Activated T-cell treated with anti-CD3 and anti-CD28 coated beads, Interleukin-2, amount 50 U/mL, for 4 hours (primary cell): ENCODE results near the gene CCNYL1. TPM values are rescaled to one million over a fixed set of nuclear protein-coding genes. Genes with fewer than 3 reads are reported as not detected.
"Not testable (repeated sequence)": the region's sequence is repeated elsewhere in the genome, so short reads cannot be mapped to it uniquely, and the experiment has no call there.

Source experiments
- ATAC-seq, 2 donors: fragments of 200-7000 bp; cut with Tn5 transposase; one replicate each; pipeline ENCODE4 v1.10.0; 2021
- DNase-seq: peaks from one replicate; pipeline ENCODE4 v3.0.0-alpha.2; 2020
- H3K27me3 Mint-ChIP-seq: one replicate; pipeline ENCODE4 v1.8.0; 2021; ENCODE audit warnings: low read depth, mixed read lengths
- H3K36me3 Mint-ChIP-seq: one replicate; pipeline ENCODE4 v1.8.0; 2022; ENCODE audit warnings: mixed read lengths; ENCODE audit not compliant: insufficient read depth
- H3K4me1 Mint-ChIP-seq: one replicate; pipeline ENCODE4 v1.8.0; 2021; ENCODE audit warnings: low read depth, mixed read lengths
- H3K4me3 Mint-ChIP-seq: one replicate; pipeline ENCODE4 v1.8.0; 2021; ENCODE audit warnings: mild to moderate bottlenecking, moderate library complexity, mixed read lengths
- H3K9me3 Mint-ChIP-seq: one replicate; pipeline ENCODE4 v1.8.0; 2021; ENCODE audit warnings: mixed read lengths
- total RNA-seq, 3 donors: library from RNA; stranded (reverse); gene quantifications; one replicate each; pipeline ENCODE4 v1.2.1, GENCODE V29; 2021

Gene CCNYL1
- total RNA-seq, 3 donors from 2014 or later, result 6.3 to 10.3 (median 6.7) TPM

DNA sequence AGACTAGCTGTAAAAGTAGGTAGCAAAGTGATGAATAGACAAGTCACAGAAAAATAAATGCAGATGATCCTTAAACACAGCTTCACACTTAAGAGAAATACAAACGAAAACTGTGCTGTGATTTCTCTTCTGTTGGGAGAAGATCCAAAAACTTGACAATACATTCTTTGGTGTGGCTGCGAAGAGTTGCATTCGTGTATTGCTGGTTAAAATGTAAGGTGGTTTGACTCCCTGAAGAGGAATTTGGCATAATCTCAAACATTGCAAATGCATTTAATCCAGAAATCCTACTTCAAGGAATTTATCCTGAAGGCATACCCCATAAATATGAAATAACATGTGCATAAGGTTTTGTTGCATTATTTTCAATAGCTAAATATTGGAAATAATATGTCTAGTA, 7.1 kb downstream of the CCNYL1 start:
- Mint-ChIP-seq H3K36me3 (peaks cover 14% of the 10 kb centered on the region), H3K27me3 (no peaks in the 10 kb centered on the region), H3K9me3 (no peaks in the 10 kb centered on the region), H3K4me3 (no peak overlapping the region), H3K4me1 (peaks cover 30% of the 10 kb centered on the region)
- ATAC-seq (no peak), DNase-seq (no peak)

DNA sequence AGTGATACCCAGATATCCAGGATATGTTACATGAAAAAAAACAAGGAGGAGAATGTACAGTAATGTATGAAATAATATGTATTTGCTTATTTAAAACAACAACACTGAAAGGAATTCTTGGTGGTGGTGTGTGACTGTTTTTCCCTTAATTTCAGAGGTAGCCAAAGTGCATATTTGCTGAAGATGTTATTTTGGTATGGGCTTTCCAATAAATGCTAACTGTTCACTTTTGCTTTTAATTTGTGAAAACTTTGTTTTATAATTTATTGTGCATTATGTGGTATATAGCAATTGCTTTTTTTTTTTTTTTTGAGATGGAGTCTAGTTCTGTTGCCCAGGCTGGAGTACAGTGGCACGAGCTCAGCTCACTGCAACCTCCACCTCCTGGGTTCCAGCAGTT, 7.6 kb downstream of the CCNYL1 start:
- DNase-seq, result no peak
- Mint-ChIP-seq H3K4me3 (no peak overlapping the region), H3K36me3 (peaks cover 14% of the 10 kb centered on the region), H3K27me3 (no peaks in the 10 kb centered on the region), H3K9me3 (no peaks in the 10 kb centered on the region), H3K4me1 (peaks cover 30% of the 10 kb centered on the region)
- ATAC-seq, result no peak

DNA sequence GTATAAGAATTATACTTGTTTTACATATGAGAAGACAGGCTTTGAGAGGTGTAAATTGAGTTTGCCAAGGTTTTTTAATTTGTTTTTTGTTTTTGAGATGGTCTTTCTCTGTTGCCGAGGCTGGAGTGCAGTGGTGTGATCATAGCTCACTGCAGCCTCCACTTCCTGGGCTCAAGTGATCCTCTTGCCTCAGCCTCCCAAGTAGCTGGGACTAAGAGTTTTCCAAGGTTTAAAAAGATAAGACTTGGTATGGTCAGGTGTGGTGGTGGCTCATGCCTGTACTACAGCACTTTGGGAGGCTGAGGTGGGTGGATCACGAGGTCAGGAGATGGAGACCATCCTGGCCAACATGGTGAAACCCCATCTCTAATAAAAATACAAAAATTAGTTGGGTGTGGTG, 8.2 kb downstream of the CCNYL1 start:
- H3K9me3 Mint-ChIP-seq, DNase-seq, ATAC-seq, H3K27me3 Mint-ChIP-seq, H3K4me3 Mint-ChIP-seq: not testable (repeated sequence)
- peaks cover 10% of the 10 kb centered on the region for H3K36me3 Mint-ChIP-seq
- H3K4me1 Mint-ChIP-seq, result peaks cover 30% of the 10 kb centered on the region

DNA sequence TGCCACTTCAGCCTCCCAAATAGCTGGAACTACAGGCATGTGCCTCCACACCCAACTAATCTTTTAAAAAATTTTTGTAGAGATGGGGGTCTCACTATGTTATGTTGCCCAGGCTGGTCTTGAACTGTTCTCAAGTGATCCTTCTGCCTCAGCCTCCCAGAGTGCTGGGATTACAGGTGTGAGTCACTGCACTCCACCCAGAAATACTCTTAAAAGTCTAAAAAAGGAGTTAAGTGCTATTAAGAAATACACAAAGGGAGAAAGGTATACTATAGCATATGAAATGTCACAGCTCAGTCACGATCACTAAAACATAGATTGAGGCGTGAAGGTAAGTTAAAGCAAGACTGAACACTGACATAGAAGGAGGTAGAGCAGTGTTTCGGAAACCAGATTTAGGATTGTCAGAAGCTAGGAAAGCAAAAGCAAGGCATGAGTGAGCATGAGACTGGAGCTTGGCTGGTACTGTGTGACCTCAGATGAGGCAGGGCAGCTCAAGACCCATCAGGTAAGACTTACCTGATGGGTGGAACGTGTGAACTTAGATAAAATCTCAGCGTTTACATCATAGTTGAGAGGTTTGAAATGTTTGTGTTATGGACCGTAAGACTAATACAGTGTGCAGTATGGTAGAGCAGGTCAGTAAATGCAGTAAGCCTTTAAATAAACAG, 9.2 kb downstream of the CCNYL1 start:
- no peaks in the 10 kb centered on the region for H3K9me3 Mint-ChIP-seq
- no peak for DNase-seq

DNA sequence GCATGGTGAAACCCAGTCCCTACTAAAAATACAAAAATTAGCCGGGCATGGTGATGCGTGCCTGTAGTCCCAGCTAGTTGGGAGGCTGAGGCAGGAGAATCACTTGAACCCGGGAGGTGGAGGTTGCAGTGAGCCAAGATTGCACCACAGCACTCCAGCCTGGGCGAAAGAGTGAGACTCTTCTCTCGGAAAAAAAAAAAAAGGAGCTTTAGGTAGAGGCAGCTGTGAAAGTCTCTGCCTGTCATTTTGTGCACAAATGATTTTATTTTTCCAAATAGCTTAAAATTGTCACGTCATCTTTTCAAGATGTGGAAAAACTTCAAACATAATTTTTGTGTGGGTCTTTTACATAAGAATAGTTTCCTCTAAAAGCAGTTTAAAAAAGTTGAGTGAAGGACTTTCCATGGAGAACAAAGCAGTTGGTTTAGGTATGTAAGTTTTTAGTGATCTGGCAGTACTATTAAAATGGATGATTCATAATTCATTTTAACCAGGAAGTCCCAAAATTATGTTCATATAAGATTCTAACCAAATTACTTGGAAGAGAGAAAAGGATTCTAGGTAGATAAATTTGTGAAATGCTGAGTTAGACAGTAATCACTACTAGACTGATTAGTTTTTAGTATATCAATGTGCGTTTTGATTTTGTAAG, 11.5 kb downstream of the CCNYL1 start:
- ATAC-seq (no peak), DNase-seq (no peak)
- Mint-ChIP-seq H3K36me3 (no peaks in the 10 kb centered on the region), H3K9me3 (no peaks in the 10 kb centered on the region), H3K27me3 (no peaks in the 10 kb centered on the region), H3K4me3 (no peak overlapping the region), H3K4me1 (peaks cover 53% of the 10 kb centered on the region)

More for the DNA sequence above, 9.2 kb downstream of the CCNYL1 start:
- Mint-ChIP-seq H3K36me3 (peaks cover 8% of the 10 kb centered on the region), H3K27me3 (no peaks in the 10 kb centered on the region), H3K4me3 (no peak overlapping the region), H3K4me1 (peaks cover 34% of the 10 kb centered on the region)
- ATAC-seq, result no peak

DNA sequence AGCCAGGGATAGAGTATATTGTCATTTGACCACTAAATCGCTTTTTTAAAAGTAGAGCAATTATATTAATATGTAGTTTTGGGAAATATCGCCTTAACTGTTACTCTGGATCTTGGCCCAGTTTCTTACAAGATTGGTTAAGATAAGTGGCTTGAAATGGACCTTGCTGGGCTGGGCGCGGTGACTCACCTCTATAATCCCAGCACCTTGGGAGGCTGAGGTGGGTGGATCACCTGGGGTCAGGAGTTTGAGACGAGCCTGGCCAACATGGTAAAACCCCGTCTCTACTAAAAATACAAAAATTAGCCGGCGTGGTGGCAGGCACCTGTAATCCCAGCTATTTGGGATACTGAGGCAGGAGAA, 12.0 kb downstream of the CCNYL1 start:
- H3K27me3 Mint-ChIP-seq, H3K36me3 Mint-ChIP-seq, H3K4me3 Mint-ChIP-seq, DNase-seq, H3K9me3 Mint-ChIP-seq, ATAC-seq: not testable (repeated sequence)
- peaks cover 53% of the 10 kb centered on the region for H3K4me1 Mint-ChIP-seq

DNA sequence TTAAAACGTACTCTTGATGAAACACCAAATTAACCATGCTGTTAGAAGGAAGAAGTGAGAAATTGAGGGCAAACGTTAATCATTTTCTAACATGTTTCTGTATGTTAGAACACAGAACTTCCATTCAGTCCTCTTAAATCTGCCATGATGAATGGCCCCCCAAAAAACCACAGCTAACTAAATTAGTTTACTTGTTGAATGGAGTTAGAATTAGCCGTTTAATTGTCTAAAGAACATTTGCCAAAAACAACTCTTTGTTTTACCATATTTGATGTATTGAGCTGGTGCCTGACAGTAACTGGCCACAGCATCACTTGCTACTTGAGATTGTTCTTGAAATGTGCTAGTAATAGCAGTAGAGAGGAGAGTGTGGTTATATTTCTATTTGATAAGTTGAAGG, 12.7 kb downstream of the CCNYL1 start:
- Mint-ChIP-seq H3K4me3 (no peak overlapping the region), H3K9me3 (no peaks in the 10 kb centered on the region), H3K4me1 (peaks cover 55% of the 10 kb centered on the region), H3K36me3 (no peaks in the 10 kb centered on the region), H3K27me3 (no peaks in the 10 kb centered on the region)
- ATAC-seq, result no peak
- no peak for DNase-seq

DNA sequence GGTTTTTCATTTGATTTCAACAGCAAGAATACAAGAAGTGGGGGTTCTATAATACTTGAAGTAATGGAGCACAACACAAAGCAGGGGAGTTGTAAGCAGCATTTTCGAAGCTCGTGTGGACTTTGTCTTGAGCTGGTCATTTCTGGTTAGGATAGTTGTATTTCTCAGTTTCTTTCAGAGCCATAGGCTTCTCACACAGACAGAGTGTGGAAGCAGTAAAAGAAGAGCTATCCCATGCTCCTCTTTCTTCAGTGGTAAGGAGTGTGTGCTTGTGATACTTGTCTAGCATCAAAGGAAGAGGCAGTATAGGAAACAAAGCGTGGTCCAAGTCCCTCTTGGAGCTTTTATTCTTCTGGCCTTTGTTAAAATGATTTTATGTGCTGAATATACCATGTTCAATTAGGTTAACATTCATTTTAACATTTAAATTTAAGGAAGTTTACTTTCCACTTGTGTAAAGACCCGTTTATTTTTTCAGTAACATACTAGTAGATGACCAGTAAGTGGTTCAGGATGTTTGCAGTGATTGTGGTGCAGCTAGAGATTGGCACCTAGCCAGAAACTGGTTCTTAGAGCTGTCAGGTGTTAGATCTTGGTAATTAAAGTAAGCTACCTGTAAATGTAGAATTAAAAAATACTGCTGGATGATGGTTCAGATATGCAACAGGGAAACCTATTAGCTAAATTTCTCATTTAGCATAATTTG, 14.6 kb downstream of the CCNYL1 start:
- peaks cover 52% of the 10 kb centered on the region for H3K4me1 Mint-ChIP-seq
- no peaks in the 10 kb centered on the region for H3K9me3 Mint-ChIP-seq
- no peaks in the 10 kb centered on the region for H3K27me3 Mint-ChIP-seq
- H3K4me3 Mint-ChIP-seq, result no peak overlapping the region
- ATAC-seq, result no peak
- DNase-seq, result no peak
- peaks cover 11% of the 10 kb centered on the region for H3K36me3 Mint-ChIP-seq

DNA sequence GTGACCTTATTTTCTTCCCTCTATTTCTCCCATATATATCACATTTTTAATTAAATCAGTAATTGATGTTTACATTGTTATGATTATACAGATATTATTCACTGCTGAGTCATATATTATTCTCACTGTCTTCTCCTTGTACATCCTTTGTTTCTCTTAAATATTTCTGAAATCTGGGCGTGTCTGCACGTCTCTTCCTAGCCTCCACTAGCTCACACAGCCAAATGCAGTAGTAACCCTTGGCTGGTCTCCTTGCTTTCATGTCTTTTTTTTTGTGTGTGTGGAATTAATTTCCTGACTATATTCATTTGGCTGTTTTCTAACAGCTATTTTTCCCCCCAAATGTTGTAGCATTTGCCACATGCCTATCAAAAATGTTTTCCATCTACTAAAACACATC, 15.8 kb downstream of the CCNYL1 start:
- H3K36me3 Mint-ChIP-seq, result peaks cover 11% of the 10 kb centered on the region
- H3K27me3 Mint-ChIP-seq, result no peaks in the 10 kb centered on the region
- no peaks in the 10 kb centered on the region for H3K9me3 Mint-ChIP-seq
- no peak overlapping the region for H3K4me3 Mint-ChIP-seq
- ATAC-seq, result no peak
- no peak for DNase-seq
- peaks cover 47% of the 10 kb centered on the region for H3K4me1 Mint-ChIP-seq

DNA sequence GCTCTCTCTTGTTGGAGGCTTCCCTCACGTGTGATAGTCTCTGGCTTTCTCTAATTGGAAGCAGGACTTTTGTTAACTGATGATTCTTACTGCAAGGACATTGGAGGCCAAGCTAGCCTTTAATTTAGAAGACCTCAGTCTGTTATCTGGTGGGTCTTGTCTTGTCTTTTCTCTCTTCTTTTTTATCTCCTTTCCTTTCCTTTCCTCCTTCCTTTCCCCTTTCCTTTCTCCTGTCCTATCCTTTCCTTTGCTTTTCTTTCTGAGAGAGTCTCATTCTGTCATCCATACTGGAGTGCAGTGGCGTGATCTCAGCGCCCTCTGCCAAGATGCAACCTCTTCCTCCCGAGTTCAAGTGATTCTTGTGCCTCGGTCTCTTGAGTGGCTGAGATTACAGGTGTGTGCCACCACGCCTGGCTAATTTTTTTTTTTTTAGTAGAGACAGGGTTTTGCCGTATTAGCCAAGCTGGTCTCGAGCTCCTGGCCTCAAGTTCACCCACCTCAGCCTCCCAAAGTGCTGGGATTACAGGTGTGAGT, 18.1 kb downstream of the CCNYL1 start:
- Mint-ChIP-seq H3K27me3 (no peaks in the 10 kb centered on the region), H3K9me3 (no peaks in the 10 kb centered on the region), H3K4me1 (peaks cover 29% of the 10 kb centered on the region), H3K4me3 (no peak overlapping the region), H3K36me3 (peaks cover 21% of the 10 kb centered on the region)
- DNase-seq (no peak), ATAC-seq (no peak)

DNA sequence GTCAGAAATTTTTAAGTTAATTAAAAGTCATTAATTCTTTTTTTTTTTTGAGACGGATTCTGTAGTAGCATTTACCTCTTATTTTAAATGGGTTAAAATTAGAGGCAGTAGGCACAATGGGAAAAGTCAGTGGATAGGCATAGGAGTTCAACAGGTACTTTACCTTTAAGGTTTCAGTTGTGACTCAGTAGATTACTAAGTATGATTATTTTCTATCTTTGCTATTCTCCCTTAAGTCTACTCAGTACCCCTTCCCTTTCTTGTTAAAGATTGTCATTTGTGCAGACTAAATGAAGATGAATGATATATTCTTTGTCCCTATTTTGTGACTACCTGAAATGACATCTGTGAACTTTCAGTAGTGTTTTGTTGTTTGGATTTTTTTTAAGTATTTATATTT, 19.7 kb downstream of the CCNYL1 start:
- no peak for DNase-seq
- Mint-ChIP-seq H3K9me3 (no peaks in the 10 kb centered on the region), H3K4me1 (peaks cover 20% of the 10 kb centered on the region), H3K4me3 (no peak overlapping the region), H3K27me3 (no peaks in the 10 kb centered on the region), H3K36me3 (peaks cover 33% of the 10 kb centered on the region)
- ATAC-seq, result no peak

DNA sequence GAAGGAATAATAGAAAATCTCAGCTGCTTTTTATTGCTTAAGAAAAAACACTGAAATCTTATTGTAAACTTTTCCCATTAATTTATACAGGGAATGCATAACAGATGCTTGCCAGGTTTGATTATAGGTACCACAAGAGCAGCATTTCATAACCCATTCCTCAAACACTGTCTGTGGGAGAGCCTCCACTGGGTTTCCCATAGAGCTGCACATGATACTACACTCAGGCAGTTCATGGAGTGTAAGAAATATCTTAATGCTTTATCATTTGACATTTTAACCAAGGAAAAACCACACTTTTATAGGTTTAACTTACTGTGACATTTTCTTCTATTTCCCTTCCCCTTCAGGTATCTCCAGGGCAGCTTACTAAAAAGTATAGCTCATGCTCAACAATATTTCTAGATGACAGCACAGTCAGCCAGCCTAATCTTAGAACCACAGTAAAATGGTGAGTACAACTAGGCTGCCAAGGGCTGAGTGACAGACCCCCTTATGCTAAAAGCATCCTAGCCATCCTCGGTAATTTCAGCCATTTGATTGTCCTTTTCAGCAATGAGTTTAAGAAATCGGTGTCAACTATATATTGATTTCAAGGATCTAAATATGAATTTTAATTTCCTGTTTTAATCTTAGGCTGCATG, 22.3 kb downstream of the CCNYL1 start:
- Mint-ChIP-seq H3K4me3 (no peak overlapping the region), H3K27me3 (no peaks in the 10 kb centered on the region), H3K9me3 (no peaks in the 10 kb centered on the region), H3K4me1 (peaks cover 7% of the 10 kb centered on the region), H3K36me3 (peaks cover 37% of the 10 kb centered on the region)
- ATAC-seq (no peak), DNase-seq (no peak)

DNA sequence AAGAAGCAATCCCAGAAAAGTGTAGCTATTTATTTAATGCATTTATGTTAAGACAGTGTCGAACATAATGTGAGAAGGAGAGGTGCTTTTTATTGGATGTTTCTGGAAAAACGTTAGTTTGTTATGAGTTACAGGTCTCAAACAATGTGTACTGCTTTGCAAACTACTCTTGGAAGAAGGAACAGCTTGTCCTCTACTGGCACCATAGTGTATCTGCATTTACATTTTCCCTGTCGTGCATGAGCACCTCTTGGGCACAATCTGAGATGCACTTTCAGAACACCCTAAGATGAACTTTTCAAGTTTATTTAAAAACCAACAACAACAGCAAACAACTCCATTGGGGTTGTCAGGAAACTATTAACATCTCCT, 22.8 kb downstream of the CCNYL1 start:
- H3K4me1 Mint-ChIP-seq, result peaks cover 6% of the 10 kb centered on the region
- H3K9me3 Mint-ChIP-seq, result no peaks in the 10 kb centered on the region
- ATAC-seq (no peak), DNase-seq (no peak)
- H3K27me3 Mint-ChIP-seq, result no peaks in the 10 kb centered on the region
- H3K36me3 Mint-ChIP-seq, result peaks cover 36% of the 10 kb centered on the region
- no peak overlapping the region for H3K4me3 Mint-ChIP-seq

DNA sequence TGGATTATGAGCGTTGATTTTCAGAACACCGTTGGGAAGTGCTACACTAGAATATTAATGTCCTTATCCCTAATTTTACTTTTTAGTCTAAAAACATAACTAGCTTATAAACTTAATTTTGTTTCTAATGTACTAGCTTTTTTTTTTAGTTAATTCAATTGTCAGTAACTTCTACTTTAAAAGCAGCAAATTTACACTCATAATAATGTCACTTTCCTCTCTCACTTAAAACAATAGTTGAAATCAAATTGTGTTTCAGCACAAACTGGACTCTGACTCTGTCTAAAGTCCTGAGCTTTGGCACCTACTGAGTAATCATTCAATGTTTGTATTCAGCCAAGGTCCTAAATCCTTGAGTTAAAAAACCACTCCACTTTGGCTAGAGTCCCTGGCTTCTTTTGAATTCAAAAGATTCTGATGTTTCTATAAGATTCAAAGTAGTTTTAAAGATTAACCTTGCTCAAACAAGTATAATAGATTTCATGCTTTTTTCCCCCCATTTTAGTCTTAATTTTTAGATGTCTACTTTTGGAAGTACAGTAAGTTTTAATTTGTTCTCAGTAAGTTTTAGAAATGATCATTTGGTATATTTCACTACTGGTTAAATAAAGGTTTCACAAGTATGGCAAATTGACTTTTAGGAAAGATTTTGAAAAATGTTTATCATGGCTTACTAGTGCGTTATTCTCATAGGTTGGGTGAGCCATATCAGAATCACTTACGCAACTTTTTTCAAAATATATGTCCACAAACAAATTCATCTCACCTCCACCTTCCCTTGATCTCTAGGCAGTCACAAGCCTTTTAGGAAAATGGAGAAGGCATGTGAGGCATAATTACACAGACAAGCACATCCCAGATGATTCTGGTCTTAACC, 23.4 kb downstream of the CCNYL1 start:
- H3K36me3 Mint-ChIP-seq, result peaks cover 31% of the 10 kb centered on the region

More for the DNA sequence above, 23.4 kb downstream of the CCNYL1 start:
- no peak for DNase-seq
- Mint-ChIP-seq H3K4me3 (no peak overlapping the region), H3K27me3 (no peaks in the 10 kb centered on the region), H3K4me1 (peaks cover 5% of the 10 kb centered on the region), H3K9me3 (no peaks in the 10 kb centered on the region)
- no peak for ATAC-seq
